ENCODE results near the gene ARFIP1. TPM values are rescaled to one million over a fixed set of nuclear protein-coding genes. Genes with fewer than 3 reads are reported as not detected.

ARFIP1 gene
- total and polyA plus RNA-seq, 2 donors (not counting 1 experiment from before 2014, with no cell fraction given), result 11.1 to 23.5 TPM

- Histone ChIP-seq H3K4me2 (replicated peaks; ENCODE audit: low read depth, low read length, poor library complexity, severe bottlenecking) (no peak overlapping the region), H3K9me3 (ENCODE audit: control extremely low read depth in 1 of 3, control insufficient read depth in 2 of 3, insufficient read depth in 1 of 3, low read length in 2 of 3) (no peaks in the 10 kb centered on the region), H3K4me3 (ENCODE audit: control extremely low read depth in 1 of 5, extremely low read depth in 1 of 5, insufficient read depth in 1 of 5, low read depth in 2 of 5, low read length in 4 of 5) (no peak overlapping the region), H3K9ac (ENCODE audit: low read length) (no peak overlapping the region), H3K4me1 (ENCODE audit: control insufficient read depth in 2 of 2, insufficient read depth in 2 of 2, low read length in 2 of 2) (peaks cover 0 to 7% of the 10 kb centered on the region in 2 donors), H4K20me1 (ENCODE audit: control insufficient read depth, insufficient read depth, low read length, poor library complexity, severe bottlenecking) (no peaks in the 10 kb centered on the region), H3K27ac (ENCODE audit: low read length in 2 of 2) (no peak overlapping the region), H3K27me3 (replicated peaks in 1 of 4; ENCODE audit: control extremely low read depth in 1 of 4, control insufficient read depth in 3 of 4, insufficient read depth in 4 of 4, low read length in 3 of 4) (no peaks in the 10 kb centered on the region), H3K79me2 (ENCODE audit: control insufficient read depth, insufficient read depth, low read length) (no peaks in the 10 kb centered on the region), H3K36me3 (replicated peaks in 1 of 2; ENCODE audit: control extremely low read depth in 1 of 2, control insufficient read depth in 1 of 2, extremely low read depth in 1 of 2, insufficient read depth in 2 of 2, low read length in 1 of 2) (no peaks in the 10 kb centered on the region), H2AFZ (ENCODE audit: insufficient read depth, low read depth, low read length, poor library complexity, severe bottlenecking) (no peak overlapping the region)
- Mint-ChIP-seq H3K4me1 (peaks cover 7% of the 10 kb centered on the region), H3K27ac (no peak overlapping the region), H3K9me3 (ENCODE audit: insufficient read depth) (no peaks in the 10 kb centered on the region), H3K27me3 (peaks cover 7% of the 10 kb centered on the region), H3K4me3 (no peak overlapping the region)
- no peak for ATAC-seq (ENCODE audit: low read depth)
- no peak for DNase-seq
- POLR2A ChIA-PET, result no interaction called here
- CTCF ChIA-PET, result no interaction called here
- 84% methylated on average over 12 of the region's 12 CpGs for WGBS (ENCODE audit: insufficient coverage)
- intact Hi-C loops (cut with micrococcal nuclease), result no loop called here
- TF ChIP-seq EZH2 (IDR thresholded peaks at IDR 0.05; ENCODE audit: borderline replicate concordance, insufficient read depth, low read depth, low read length, poor library complexity, severe bottlenecking) (no peak), CTCF (IDR thresholded peaks at IDR 0.05) (no peak)
These were observed 177.1 kb downstream of the ARFIP1 start for GRCh38 chr4:152956650-152957436.

GRCh38 chr4:152957437-152958171 is 177.8 kb downstream of the ARFIP1 start:
- Mint-ChIP-seq H3K4me1 (peaks cover 7% of the 10 kb centered on the region), H3K4me3 (no peak overlapping the region), H3K27me3 (peaks cover 7% of the 10 kb centered on the region), H3K27ac (no peak overlapping the region), H3K9me3 (ENCODE audit: insufficient read depth) (no peaks in the 10 kb centered on the region)
- TF ChIP-seq CTCF (IDR thresholded peaks at IDR 0.05) (no peak), EZH2 (IDR thresholded peaks at IDR 0.05; ENCODE audit: borderline replicate concordance, insufficient read depth, low read depth, low read length, poor library complexity, severe bottlenecking) (no peak)
- ATAC-seq (ENCODE audit: low read depth) (no peak), DNase-seq (no peak)
- H3K4me1 ChIP-seq (ENCODE audit: control insufficient read depth in 2 of 2, insufficient read depth in 2 of 2, low read length in 2 of 2), result peaks cover 0 to 7% of the 10 kb centered on the region in 2 donors
- CTCF ChIA-PET, result no interaction called here
- H3K4me3 ChIP-seq (ENCODE audit: control extremely low read depth in 1 of 5, extremely low read depth in 1 of 5, insufficient read depth in 1 of 5, low read depth in 2 of 5, low read length in 4 of 5), result no peak overlapping the region
- no peaks in the 10 kb centered on the region for H4K20me1 ChIP-seq (ENCODE audit: control insufficient read depth, insufficient read depth, low read length, poor library complexity, severe bottlenecking)
- no peak overlapping the region for H3K27ac ChIP-seq (ENCODE audit: low read length in 2 of 2)
- no peaks in the 10 kb centered on the region for H3K9me3 ChIP-seq (ENCODE audit: control extremely low read depth in 1 of 3, control insufficient read depth in 2 of 3, insufficient read depth in 1 of 3, low read length in 2 of 3)
- no peak overlapping the region for H2AFZ ChIP-seq (ENCODE audit: insufficient read depth, low read depth, low read length, poor library complexity, severe bottlenecking)
- no peak overlapping the region for H3K4me2 ChIP-seq (replicated peaks; ENCODE audit: low read depth, low read length, poor library complexity, severe bottlenecking)
- H3K9ac ChIP-seq (ENCODE audit: low read length), result no peak overlapping the region
- no peaks in the 10 kb centered on the region for H3K27me3 ChIP-seq (replicated peaks in 1 of 4; ENCODE audit: control extremely low read depth in 1 of 4, control insufficient read depth in 3 of 4, insufficient read depth in 4 of 4, low read length in 3 of 4)
- intact Hi-C loops (cut with micrococcal nuclease), result no loop called here
- 80% methylated on average over 4 of the region's 11 CpGs for WGBS (ENCODE audit: insufficient coverage)
- no peaks in the 10 kb centered on the region for H3K36me3 ChIP-seq (replicated peaks in 1 of 2; ENCODE audit: control extremely low read depth in 1 of 2, control insufficient read depth in 1 of 2, extremely low read depth in 1 of 2, insufficient read depth in 2 of 2, low read length in 1 of 2)
- POLR2A ChIA-PET, result no interaction called here
- no peaks in the 10 kb centered on the region for H3K79me2 ChIP-seq (ENCODE audit: control insufficient read depth, insufficient read depth, low read length)
